Stromal cell of bone marrow (primary cell): ENCODE results near the gene BICRAL.
"Not testable (repeated sequence)": the region's sequence is repeated elsewhere in the genome, so short reads cannot be mapped to it uniquely, and the experiment has no call there.

Experiments
- DNase-seq: peaks from one replicate; pipeline ENCODE4 v3.0.0-alpha.2; 2012; ENCODE audit warnings: low read depth

Gene BICRAL

DNA sequence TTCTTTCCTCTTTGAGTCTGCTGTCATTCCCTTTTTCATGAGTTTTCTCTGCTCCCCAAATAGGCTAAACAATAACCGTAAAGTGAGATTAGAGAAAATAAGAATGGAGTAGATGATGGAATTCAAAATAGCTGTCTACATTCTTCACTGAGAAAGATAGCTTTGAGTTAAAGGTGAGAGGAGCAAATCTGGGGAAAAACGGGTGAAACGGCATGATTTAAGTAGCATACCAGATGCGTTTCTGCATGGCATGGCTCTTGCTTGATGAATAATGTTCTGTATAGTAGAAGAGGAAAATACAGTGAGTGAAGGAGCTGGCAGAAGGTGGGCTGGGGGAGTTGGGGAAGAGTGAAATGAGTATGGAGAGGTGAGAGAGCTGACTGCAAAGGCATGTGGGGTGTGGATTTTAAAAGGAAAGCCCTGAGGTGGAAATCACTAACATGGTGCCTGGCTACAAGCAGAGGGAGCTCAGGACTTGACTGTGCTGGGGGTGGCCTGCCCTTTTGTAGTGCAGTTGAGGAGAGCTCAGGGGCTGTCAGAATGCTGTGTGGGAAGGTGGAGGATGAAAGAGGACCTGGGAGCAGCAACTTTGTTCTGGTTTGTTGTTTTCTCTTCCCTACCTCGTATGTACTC is 8.8 kb downstream of the BICRAL start:
- no peak for DNase-seq

DNA sequence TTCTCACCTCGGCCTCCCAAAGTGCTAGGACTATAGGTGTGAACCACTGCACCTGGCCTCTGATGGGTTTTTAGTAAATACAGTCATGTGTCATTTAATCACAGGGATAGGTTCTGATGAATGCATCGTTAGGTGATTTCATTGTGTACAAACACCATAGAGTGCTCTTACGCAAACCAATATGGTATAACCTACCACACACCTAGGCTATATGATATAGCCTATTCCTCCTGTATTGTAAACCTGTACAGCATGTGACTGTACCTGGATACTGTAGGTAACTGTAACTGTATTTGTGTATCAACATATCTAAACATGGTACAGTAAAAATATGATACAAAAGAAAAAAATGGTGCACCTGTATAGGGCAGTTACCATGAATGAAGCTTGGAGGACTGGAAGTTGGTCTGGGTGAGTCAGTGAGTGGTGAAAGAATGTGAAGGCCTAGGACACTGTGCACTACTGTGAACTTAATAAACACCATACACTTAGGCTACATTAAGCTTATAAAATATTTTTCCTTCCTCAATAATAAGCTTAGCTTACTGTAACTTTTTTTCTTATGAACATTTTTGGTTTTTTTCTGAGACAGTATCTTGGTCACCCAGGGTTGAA is 10.0 kb downstream of the BICRAL start:
- no peak for DNase-seq

GRCh38 chr6:42795651-42796050 is 13.8 kb downstream of the BICRAL start:
- no peak for DNase-seq

- no peak for DNase-seq
Measured at GRCh38 chr6:42796171-42796570, 14.3 kb downstream of the BICRAL start.

GRCh38 chr6:42797696-42798095 is 15.8 kb downstream of the BICRAL start:
- not testable (repeated sequence) for DNase-seq

- no peak for DNase-seq
Measured at GRCh38 chr6:42805297-42805861, 23.5 kb downstream of the BICRAL start.

DNA sequence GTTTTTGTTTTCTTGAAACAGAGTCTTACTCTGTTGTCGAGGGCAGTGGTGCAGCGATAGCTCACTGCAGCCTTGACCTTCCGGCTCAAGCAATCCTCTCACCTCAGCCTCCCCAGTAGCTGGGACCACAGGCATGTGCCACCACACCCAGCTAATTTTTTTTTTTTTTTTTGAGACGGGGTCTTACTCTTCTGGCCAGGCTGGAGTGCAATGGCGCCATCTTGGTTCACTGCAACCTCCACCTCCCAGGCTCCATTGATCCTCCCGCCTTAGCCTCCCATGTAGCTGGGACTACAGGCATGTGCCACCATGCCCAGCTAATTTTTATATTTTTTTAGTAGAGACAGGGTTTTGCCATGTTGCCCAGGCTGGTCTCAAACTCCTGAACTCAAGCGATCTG is 24.5 kb downstream of the BICRAL start:
- DNase-seq = not testable (repeated sequence)

DNA sequence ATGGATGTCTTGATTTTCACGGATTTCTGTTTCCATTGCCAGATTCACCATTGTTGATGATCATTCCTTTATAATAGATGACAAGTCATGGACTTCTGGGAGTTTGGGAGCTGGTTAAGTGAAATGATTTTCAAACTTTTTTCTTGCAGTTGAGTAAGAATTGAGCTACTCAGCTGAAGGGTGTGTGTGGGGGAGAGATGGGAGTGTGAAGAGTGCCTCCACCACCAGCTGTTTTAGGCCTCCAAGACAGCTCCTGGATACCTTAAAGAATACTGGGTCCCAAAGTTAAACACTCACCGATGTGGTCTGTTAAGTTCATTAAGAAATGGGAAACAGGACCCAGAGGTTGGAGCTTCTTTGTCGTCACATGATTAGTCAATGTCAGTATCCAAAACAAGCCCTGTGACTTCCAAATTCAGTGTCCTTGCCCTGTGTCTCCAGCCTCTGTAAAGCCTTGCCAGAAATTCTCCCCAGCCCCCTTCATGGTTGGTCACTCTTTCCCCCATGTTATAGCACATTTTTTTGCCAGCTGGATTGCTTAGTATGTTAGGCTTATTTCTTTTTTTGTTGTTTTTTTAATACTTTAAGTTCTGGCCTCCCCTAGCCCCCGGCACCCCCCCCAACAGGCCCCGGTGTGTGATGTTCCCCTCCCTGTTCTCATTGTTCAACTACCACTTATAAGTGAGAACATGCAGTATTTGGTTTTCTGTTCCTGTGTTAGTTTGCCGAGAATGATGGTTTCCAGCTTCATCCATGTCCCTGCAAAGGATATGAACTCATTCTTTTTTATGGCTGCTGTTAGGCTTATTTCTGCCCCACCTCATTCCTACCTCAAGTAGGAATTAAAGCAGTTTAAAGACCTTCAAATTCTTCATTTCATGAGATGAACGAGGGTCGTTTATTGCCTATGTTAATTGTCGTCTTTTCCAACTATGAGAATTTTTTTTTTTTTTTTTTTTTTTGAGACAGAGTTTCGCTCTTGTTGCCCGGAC is 26.9 kb downstream of the BICRAL start:
- no peak for DNase-seq

DNA sequence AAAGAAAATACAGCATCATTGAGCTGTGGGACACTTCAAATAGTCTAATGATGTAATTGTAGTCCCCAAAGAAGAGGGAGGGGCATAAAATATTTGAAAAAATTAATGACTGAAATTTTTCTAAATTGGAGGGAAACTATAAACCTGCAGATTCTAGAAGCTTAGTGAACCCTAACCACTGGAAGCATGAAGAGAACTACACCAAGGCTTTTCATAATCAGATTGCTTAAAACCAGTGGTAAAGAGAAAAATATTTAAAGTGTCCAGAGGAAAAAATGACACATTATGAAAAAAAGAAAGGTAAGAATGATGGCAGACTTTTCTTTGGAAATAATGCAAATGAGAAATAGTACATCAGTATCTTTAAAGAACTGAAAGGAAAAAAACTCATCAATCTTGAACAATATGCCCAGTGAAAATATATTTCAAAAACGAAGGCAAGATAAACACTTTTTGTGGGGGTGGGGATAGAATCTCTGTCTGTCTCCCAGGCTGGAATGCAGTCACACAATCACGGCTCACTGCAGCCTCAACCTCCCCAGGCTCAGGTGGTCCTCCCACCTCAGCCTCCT is 31.3 kb downstream of the BICRAL start:
- no peak for DNase-seq

DNA sequence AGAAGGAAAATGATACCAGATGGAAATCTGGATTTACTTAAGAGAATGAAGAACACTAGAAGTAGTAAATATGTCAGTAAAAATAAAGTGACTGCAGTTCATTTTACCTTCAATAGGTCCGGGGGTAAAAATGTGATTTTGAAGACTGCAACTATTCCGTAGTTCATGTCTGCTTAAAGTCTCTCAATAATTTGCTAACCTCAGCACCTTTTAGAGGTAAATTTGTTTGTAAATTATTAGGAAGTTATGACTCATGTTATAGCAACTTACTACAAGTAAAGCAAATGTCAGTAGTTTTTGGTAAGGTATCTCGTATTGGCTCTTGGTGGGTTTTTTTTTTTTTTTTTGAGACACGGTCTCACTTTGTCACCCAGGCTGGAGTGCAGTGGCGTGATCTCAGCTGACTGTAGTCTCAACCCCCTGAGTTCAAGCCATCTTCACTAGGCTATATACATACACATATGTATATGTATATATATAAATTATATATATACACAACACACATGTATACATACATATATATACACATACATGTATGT is 32.1 kb downstream of the BICRAL start:
- DNase-seq = no peak

DNA sequence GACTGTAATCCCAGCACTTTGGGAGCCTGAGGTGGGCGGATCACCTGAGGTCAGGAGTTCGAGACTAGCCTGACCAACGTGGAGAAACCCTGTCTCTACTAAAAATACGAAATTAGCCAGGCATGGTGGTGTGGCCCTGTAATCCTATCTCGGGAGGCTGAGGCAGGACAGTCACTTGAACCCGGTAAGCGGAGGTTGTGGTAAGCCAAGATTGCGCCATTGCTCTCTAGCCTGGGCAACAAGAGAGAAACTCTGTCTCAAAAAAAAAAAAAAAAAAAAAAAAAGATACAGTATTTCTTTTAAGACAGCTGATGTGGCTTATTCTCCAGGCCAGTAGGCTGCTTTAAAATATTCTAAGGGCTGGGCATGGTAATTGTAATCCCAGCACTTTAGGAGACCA is 33.9 kb downstream of the BICRAL start:
- not testable (repeated sequence) for DNase-seq

DNA sequence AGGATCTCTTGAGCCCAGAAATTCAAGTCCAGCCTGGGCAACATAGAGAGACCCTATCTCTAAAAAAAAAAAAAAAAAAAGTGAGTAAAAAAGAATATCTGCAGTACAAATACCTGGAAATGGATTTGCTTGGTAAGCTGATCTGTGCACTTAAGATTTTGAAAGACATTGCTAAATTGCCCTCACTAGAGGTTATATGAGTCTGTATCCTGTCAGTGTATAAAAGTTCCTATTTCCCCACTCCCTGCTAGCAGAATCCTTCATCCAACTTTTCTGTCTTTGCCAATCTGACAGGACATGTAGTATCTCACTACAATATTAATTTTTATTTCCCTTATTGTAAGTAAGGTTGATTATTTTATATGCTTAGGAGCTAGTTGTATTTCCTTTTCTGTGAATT is 36.1 kb downstream of the BICRAL start:
- DNase-seq = no peak

GRCh38 chr6:42818416-42818815 is 36.6 kb downstream of the BICRAL start:
- DNase-seq = no peak

DNA sequence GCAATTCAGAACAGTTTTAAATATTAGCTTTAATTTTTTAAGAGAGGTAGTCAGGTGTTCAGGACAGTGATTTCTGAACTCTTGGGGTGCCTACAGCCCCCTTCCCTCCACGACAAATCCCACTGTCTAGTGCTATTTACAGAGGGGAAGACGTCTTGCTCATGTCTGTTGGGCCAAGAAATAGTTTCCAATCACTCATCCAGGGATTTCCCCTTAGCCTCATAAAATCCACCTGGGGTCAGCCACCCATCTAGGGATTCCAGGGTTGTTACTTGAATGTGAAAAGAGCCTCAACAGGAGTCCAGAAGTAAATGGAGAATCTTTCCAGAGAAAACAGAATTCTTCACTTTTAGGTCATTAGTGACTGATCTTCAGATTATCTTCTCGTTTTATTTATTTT is 37.0 kb downstream of the BICRAL start:
- DNase-seq = no peak

- no peak for DNase-seq
Measured at GRCh38 chr6:42819803-42820511, 38.1 kb downstream of the BICRAL start.

GRCh38 chr6:42820512-42821340 is 38.9 kb downstream of the BICRAL start:
- no peak for DNase-seq

- no peak for DNase-seq
Measured at GRCh38 chr6:42821341-42821668, 39.5 kb downstream of the BICRAL start.

- no peak for DNase-seq
Measured at GRCh38 chr6:42821846-42822245, 40.0 kb downstream of the BICRAL start.

DNA sequence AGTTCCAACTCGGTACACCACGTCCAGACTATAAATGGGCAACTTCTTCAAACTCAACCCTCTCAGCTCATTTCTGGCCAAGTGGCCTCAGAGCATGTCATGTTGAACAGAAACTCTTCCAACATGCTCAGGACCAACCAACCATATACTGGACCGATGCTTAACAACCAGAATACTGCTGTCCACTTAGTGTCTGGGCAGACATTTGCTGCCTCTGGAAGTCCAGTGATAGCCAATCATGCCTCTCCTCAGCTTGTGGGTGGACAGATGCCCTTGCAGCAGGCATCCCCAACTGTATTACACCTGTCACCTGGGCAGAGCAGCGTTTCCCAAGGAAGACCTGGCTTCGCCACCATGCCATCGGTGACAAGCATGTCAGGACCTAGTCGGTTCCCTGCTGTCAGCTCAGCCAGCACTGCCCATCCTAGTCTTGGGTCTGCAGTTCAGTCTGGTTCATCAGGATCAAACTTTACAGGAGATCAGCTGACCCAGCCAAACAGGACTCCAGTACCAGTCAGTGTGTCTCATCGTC is 47.8 kb downstream of the BICRAL start:
- DNase-seq = no peak

DNA sequence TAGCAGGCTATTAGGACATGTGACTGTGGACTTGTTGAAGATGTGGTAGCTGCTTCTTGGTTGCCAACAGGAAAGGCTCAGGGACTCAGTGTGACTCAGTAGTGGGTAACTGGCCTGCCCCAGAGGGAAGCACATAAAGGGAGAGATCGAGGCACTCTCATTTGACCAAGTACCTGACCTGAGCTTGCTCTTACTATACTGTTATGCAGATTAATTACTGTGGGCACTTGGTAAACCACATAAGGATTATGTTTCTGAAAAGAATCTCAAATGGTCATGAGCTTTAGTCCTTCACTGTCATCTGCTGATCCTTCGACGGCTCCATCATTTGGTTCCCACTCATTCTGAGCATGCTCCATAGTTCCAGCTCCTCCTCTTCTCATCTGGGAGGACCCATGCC is 49.4 kb downstream of the BICRAL start:
- no peak for DNase-seq
